ENCODE data around the gene ELANE. TPM values are rescaled to one million over a fixed set of nuclear protein-coding genes. Genes with fewer than 3 reads are reported as not detected.

Gene ELANE
- total and polyA plus RNA-seq, 9 of the 15 experiments (the other 6 are each of a cell fraction or from before 2014, with no cell fraction given), result not detected

- TF ChIP-seq ZNF239 (CRISPR knock-in tag; IDR thresholded peaks at IDR 0.05) (no peak), CAMTA2 (CRISPR knock-in tag; conservative IDR thresholded peaks at IDR 0.05) (no peak), E2F8 (IDR thresholded peaks at IDR 0.05; ENCODE audit: low read depth, partially characterized antibody) (no peak), ZNF232 (CRISPR knock-in tag; IDR thresholded peaks at IDR 0.05) (no peak), ZNF197 (CRISPR knock-in tag; IDR thresholded peaks at IDR 0.05; ENCODE audit: low read depth) (no peak), ZNF217 (CRISPR knock-in tag; IDR thresholded peaks at IDR 0.05) (no peak), ADNP (tag; IDR thresholded peaks at IDR 0.05) (peak; percentile 70; the same call in 1 of the 2 replicates), YY1 (IDR thresholded peaks at IDR 0.05; ENCODE audit: borderline replicate concordance in 1 of 3, control insufficient read depth in 1 of 3, extremely low read depth in 1 of 3, insufficient read depth in 3 of 3, insufficient read length in 1 of 3, insufficient replicate concordance in 2 of 3, low read depth in 1 of 3, low read length in 2 of 3) (no peak), TGIF2 (CRISPR knock-in tag; IDR thresholded peaks at IDR 0.05) (no peak), CHCHD3 (CRISPR knock-in tag; IDR thresholded peaks at IDR 0.05) (no peak), ZNF253 (CRISPR knock-in tag; conservative IDR thresholded peaks at IDR 0.05) (no peak), MCM3 (IDR thresholded peaks at IDR 0.05) (no peak), ARHGAP35 (IDR thresholded peaks at IDR 0.05; ENCODE audit: partially characterized antibody) (no peak), ZNF184 (CRISPR knock-in tag; IDR thresholded peaks at IDR 0.05) (no peak), KDM2B (CRISPR knock-in tag; IDR thresholded peaks at IDR 0.05) (no peak), NFYB (IDR thresholded peaks at IDR 0.05; ENCODE audit: extremely low read depth, insufficient read length) (no peak), ZNF695 (CRISPR knock-in tag; IDR thresholded peaks at IDR 0.05) (no peak), POLR3G (IDR thresholded peaks at IDR 0.05; ENCODE audit: extremely low read depth, insufficient read length, insufficient replicate concordance) (no peak), E2F1 (CRISPR knock-in tag; IDR thresholded peaks at IDR 0.05) (no peak)
- TF ChIP-seq, protein P1, sequence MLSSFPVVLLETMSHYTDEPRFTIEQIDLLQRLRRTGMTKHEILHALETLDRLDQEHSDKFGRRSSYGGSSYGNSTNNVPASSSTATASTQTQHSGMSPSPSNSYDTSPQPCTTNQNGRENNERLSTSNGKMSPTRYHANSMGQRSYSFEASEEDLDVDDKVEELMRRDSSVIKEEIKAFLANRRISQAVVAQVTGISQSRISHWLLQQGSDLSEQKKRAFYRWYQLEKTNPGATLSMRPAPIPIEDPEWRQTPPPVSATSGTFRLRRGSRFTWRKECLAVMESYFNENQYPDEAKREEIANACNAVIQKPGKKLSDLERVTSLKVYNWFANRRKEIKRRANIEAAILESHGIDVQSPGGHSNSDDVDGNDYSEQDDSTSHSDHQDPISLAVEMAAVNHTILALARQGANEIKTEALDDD (IDR thresholded peaks at IDR 0.05), result no peak
- TF ChIP-seq, protein P2, sequence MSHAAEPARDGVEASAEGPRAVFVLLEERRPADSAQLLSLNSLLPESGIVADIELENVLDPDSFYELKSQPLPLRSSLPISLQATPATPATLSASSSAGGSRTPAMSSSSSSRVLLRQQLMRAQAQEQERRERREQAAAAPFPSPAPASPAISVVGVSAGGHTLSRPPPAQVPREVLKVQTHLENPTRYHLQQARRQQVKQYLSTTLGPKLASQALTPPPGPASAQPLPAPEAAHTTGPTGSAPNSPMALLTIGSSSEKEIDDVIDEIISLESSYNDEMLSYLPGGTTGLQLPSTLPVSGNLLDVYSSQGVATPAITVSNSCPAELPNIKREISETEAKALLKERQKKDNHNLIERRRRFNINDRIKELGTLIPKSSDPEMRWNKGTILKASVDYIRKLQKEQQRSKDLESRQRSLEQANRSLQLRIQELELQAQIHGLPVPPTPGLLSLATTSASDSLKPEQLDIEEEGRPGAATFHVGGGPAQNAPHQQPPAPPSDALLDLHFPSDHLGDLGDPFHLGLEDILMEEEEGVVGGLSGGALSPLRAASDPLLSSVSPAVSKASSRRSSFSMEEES (CRISPR knock-in tag; IDR thresholded peaks at IDR 0.05), result no peak
Observed at GRCh38 chr19:858868-859843, 7.1 kb downstream of the ELANE start, which contains the start of gene CFD (continued).
